GM12874 (cell line): Measurements from ENCODE around the gene MYO9B.

Experiments
- CTCF ChIP-seq: IDR thresholded peaks from 2 replicates; pipeline ENCODE4 v1.5.1; 2011; ENCODE audit warnings: low read depth, mild to moderate bottlenecking, control low read depth, low read length, moderate library complexity; ENCODE audit not compliant: insufficient read depth

Gene MYO9B

GRCh38 chr19:17158584-17158983 is 83.0 kb downstream of the MYO9B start:
- no peak for TF ChIP-seq CTCF

- no peak for TF ChIP-seq CTCF
These were observed 84.2 kb downstream of the MYO9B start for GRCh38 chr19:17159466-17160393.

- TF ChIP-seq CTCF: no peak
These were observed 85.3 kb downstream of the MYO9B start for GRCh38 chr19:17160908-17161307.

GRCh38 chr19:17162580-17162979 is 87.0 kb downstream of the MYO9B start:
- no peak for TF ChIP-seq CTCF

DNA sequence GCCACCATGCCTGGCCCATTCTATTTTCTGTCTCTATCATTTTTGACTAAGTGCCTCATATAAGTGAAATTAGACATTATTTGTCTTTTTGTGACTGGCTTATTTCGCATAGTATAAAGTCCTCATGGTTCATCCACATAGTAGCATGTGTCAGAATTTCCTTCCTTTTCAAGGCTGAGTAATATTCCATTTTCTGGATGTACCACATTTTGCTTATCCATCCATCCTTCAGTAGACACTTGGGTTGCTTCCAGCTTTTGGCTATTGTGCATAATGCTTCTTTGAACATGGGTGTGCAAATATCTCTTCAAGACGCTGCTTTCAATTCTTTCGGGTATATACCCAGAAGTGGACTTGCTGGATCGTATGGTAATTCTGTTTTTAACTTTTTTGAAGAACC is 88.1 kb downstream of the MYO9B start:
- no peak for TF ChIP-seq CTCF

DNA sequence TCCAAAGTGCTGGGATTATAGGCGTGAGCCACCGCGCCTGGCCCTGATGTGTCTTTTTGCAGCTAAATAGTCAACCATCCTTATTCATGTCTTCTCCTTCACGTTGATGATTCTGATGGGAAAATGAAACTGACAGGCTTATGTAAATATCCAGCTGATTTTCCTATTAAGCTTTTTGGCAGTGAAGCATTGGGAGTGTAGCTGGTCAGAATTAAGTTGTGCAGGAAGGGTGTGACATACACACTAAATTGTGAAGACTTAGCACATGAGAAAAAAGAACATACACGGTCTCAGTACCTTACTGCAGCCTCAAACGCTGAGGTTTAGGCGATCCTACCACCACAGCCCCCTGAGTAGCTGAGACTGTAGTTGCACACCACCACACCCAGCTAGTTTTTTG is 89.1 kb downstream of the MYO9B start:
- no peak for TF ChIP-seq CTCF

- no peak for TF ChIP-seq CTCF
These were observed 90.1 kb downstream of the MYO9B start for GRCh38 chr19:17165715-17166114.
